RCC 7860 (cell line): ENCODE data around the gene EDN1.

Experiments
- DNase-seq: peaks from one replicate; pipeline ENCODE4 v3.0.0-alpha.2; 2015; ENCODE audit warnings: low spot score
- FAIRE-seq: peaks from 2 replicates; lab custom pipeline; 2012; peaks lifted over from hg19 to GRCh38; lab: Jason Lieb, UNC

Gene EDN1

GRCh38 chr6:12289933-12290820, at the start of gene EDN1:
Gene EDN1 (plus strand): TSS chr6:12290361. CDS start chr6:12290630, 269 bp downstream.
- FAIRE-seq, result peak; percentile 14
- peak; percentile 81 for DNase-seq

DNA sequence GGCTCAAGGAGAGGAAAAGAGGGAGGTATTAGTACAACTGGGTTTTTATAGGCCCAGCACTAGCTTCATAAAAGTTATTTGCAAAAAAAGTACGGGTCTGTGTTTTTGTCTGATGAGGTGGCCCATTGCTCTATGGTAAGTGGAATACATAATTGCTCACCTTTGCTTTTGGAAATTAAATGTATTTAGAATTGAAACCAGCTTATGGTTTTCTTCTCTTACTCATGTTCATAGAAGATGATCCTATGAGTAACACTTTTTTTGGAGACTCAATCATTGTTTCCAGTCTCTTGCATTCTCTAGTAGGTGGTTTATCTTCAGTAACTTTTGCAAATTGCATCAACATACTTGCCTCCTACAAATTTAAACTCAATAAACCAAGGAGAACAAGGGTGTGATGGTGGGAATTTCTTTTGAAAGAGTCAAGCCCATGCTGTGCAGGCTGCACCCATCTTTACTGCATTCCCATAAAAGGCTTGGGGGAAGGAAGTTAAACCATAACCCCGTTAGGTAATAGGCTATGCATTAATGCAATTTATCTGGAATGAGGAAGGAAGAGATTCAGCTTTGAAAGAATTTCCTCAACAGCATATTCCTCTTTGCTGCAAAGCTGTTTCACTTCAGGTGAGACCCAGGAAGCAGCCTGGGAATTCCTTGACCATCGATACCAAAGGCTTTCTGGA, 48.5 kb upstream of the EDN1 start:
- FAIRE-seq (no peak), DNase-seq (no peak)

- DNase-seq (no peak), FAIRE-seq (no peak)
These were observed 47.0 kb upstream of the EDN1 start for GRCh38 chr6:12243169-12243568.

GRCh38 chr6:12245360-12245759, 44.8 kb upstream of the EDN1 start:
- DNase-seq (no peak), FAIRE-seq (no peak)

- no peak for FAIRE-seq
These were observed 44.1 kb upstream of the EDN1 start for GRCh38 chr6:12245763-12246718.

GRCh38 chr6:12246900-12247299, 43.3 kb upstream of the EDN1 start:
- DNase-seq, result no peak
- no peak for FAIRE-seq

More at GRCh38 chr6:12245763-12246718, 44.1 kb upstream of the EDN1 start:
- no peak for DNase-seq

DNA sequence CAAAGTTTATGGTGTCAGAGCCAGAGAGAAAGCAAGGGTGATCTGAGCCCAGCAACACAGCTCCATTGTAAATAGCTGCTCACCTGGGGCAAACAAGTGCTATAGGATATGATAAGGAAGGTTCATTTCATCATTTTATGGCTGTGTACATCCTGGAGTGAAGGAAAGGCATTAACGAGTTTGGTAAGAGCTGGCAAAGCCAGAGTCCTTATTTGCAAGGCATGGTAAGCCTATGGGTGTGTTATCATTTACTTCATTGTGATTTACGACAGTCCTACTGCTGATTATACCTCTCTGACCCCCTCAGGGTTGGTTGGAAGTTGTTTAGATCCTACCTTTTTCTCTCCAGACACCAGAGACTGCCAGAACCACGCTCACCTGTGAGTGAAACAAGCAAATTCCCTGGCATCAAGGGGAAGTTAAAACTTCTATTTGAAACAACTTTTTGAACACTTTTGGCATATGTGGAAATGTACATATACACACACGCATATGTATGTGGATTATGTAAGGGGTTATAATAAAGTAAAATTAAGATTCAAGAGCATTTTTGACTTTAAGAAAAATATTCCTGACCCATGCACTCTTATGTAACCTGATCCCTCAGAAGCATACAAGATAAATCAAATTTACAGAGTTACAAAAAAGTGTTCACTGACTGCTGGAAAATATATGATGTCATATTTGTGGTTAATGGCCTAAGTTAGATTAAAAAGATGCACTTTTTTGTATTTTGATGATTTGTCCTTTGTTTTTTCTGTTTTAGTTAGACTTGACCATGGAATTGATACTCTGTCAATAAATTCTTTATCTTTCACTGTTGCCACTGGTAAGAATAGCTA, 40.4 kb upstream of the EDN1 start:
- no peak for DNase-seq
- FAIRE-seq, result no peak

DNA sequence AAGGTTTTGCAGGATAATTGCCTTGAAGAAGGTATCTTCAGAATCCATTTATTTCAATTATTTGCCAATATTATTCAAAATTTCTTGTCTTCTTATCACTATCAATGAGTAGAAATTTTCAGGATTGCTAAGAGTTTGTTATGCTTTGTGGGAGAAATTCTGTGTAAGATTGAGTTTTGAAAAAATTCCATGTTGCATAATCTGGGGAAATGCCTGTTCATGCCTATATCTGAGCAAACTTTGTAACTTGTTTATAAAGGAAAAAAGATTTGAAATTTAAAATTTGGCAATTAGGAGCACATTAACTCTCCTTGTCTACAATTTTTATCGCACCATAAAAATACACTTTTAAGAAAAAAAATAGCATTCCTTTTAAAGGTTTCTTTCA, 39.8 kb upstream of the EDN1 start:
- FAIRE-seq, result no peak
- DNase-seq, result no peak

DNA sequence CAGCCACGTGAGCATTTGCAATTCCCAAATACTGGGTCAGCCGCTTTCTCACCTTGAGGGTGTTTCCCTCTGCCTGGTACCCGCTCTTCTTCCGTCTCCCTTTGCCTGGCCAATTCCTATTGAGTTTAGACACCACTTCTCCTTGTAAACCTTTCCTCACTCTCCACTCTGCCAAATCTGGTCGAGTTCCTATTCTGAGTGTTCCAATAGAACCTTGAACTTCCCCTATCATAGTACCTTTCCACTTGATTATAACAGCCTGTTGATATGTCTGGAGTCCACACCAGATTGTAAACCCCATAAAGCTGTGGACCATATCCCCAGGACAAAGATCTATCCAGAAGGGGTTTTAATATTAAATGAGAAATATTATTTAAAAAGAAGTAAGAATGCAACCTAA, 36.0 kb upstream of the EDN1 start:
- FAIRE-seq (no peak), DNase-seq (no peak)

DNA sequence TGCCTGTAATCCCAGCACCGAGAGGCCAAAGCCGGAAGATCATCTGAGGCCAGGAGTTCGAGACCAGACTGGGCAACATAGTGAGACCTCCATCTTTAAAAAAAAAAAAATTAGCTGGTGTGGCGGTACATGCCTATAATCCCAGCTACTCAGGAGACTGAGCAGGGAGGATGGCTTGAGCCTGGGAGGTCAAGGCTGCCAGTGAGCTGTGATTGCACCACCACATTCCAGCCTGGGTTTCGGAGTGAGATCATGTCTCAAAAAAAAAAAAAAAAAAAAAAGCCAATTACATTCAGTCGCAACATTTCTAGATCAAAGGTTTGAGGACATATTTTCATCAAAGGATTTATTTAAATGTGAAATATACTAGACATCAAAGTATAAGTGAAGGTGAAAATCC, 32.0 kb upstream of the EDN1 start:
- no peak for FAIRE-seq
- no peak for DNase-seq

DNA sequence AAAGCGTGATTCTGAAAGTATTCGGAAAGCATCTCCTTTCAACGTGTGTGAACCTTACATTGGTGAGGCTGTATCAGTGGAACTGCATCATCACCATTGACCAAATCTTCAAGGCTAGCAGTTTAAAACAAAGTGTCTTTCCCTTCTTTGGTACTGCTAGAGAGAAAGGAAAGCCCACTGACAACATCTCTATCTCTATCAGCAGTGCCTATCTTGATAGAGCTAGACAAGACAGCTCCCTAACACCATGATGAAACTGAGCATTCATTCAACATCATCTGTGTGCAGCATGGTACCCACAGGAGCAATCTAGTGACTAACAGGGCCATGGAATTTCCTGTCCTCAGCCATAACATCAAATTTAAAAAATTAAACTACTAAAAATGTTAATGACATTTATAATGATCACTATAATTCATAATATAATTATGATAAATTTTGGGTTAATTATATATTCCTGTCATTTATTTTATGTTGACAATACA, 31.5 kb upstream of the EDN1 start:
- DNase-seq, result no peak
- no peak for FAIRE-seq

DNA sequence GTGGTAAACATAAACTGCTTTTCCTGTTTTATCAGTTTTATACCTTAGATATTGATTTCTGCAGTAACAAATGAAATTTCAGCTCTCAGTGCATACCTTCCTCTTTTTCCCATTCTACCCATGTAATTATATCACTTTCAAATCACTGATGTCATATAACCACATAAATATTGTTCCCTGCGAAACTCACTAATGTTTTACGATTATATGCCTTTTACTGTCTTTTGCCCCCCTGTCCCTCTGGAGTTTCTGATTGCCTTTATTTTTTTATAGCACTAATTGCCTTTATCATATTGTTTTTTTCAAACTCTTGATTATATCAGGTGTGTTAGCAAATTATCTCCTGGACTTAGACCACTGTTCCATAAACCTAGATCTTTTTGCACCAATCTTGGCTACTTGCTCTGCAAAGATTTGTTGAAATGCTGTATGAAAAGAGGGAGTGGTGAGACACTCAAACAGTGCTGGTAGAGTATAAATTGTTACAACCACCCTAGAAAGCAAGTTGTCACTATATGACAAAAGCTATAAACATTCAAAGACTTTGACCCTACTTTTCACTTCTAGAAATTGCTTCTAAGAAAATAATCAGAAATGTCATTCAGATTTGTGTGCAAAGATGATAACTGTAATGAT, 29.6 kb upstream of the EDN1 start:
- no peak for FAIRE-seq
- no peak for DNase-seq

- DNase-seq (no peak), FAIRE-seq (no peak)
These were observed 28.7 kb upstream of the EDN1 start for GRCh38 chr6:12261502-12261901.

GRCh38 chr6:12262236-12263061, 27.7 kb upstream of the EDN1 start:
- DNase-seq, result no peak
- no peak for FAIRE-seq

DNA sequence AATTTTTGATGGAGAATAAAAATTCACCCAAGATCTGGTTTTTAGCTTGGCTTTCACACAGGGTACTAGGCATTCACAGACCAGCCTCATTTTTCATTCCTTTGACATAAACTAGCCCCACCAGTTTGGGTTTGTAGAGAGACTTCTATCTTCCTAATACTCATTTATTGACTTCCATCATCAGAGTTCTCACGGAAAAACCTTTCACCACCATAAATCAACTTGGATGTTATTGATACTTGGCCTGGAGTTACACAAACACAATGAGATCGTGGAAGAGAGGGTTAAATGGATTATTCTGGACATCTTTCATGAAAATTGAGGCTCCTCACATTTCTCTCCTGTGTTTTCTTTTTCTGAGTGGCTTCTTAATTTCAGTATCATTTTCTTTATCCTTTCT, 26.8 kb upstream of the EDN1 start:
- FAIRE-seq, result no peak
- no peak for DNase-seq

GRCh38 chr6:12264671-12265070, 25.5 kb upstream of the EDN1 start:
- DNase-seq, result no peak
- no peak for FAIRE-seq

- no peak for FAIRE-seq
- no peak for DNase-seq
These were observed 24.9 kb upstream of the EDN1 start for GRCh38 chr6:12265296-12265695.

DNA sequence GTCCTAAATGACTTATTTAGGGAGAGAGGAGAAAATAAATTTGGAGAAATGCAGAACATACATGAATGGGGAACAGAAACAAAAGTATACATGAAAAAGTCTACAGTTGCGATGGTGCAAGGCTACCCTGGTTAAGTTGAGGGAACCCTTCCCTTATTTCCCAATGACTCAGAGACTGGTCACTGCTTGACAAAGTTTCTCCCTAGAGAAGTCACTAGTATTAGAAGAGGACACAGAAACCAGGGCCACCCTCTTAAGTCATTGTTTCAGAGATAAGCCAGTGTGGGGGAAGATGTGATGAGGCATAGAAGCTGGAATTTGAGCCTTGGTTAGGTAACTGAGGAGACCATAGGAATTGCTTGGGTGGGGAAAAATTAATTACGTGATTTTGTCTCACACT, 24.4 kb upstream of the EDN1 start:
- peak; percentile 92 for FAIRE-seq
- DNase-seq, result peak; percentile 92

DNA sequence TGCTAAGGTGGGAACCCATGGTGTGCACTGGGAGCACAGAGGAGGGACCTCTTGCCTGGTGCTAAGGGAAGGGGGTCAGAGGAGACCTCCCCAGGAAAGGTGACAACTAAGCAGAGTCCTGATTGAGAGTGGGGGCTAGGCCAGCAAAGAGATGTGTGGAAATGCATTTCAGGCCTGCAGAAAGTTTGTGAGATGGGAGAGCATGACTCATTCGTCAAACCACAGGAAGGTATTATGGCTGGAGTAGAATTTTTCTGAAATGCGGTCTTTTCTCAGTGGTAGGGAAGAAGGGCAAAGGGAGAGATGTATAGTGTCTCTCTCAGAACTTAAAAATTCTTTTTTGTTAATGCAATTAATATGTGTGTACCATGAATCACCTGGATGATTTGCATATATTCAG, 23.6 kb upstream of the EDN1 start:
- FAIRE-seq, result peak; percentile 90
- DNase-seq, result peak; percentile 68
